Neural cell (in vitro differentiated cells): ENCODE data around the gene EYS. TPM values are rescaled to one million over a fixed set of nuclear protein-coding genes. Genes with fewer than 3 reads are reported as not detected.
A peak's percentile ranks its signal among the peaks of the same experiment; 100 is the strongest.

Experiments
- H2AFZ ChIP-seq: fragments of 200-600, 300-800 bp; sonication (generic), shearing (Covaris generic); 2 replicates; pipeline ENCODE4 v1.6.0; 2014; ENCODE audit warnings: low read depth, mild to moderate bottlenecking, antibody characterized with exemption, low read length, moderate library complexity
- H3F3A ChIP-seq: fragments of 200-600 bp; shearing (Covaris generic); 2 replicates; pipeline ENCODE4 v1.6.1; 2016; ENCODE audit warnings: mild to moderate bottlenecking, moderate library complexity, mixed read lengths, antibody characterized with exemption, low read length; ENCODE audit not compliant: insufficient read depth, poor library complexity, severe bottlenecking
- H3K27ac ChIP-seq: fragments of 200-600, 300-800 bp; sonication (generic), shearing (Covaris generic); 2 replicates; pipeline ENCODE4 v1.5.1; 2014; ENCODE audit warnings: mild to moderate bottlenecking, low read length, moderate library complexity
- H3K27me3 ChIP-seq: fragments of 300-800, 200-600 bp; sonication (generic), shearing (Covaris generic); 2 replicates; pipeline ENCODE4 v1.6.0; 2014; ENCODE audit warnings: mild to moderate bottlenecking, low read depth, low read length, moderate library complexity; ENCODE audit not compliant: insufficient read depth
- H3K36me3 ChIP-seq: fragments of 300-800, 200-600 bp; sonication (generic), shearing (Covaris generic); 2 replicates; pipeline ENCODE4 v1.5.1; 2014; ENCODE audit warnings: mild to moderate bottlenecking, antibody characterized with exemption, low read length, moderate library complexity; ENCODE audit not compliant: insufficient read depth
- H3K4me2 ChIP-seq: fragments of 300-800, 200-600 bp; sonication (generic), shearing (Covaris generic); 2 replicates; pipeline ENCODE4 v1.6.0; 2014; ENCODE audit warnings: mild to moderate bottlenecking, low read length
- H3K4me3 ChIP-seq: fragments of 300-800, 200-600 bp; sonication (generic), shearing (Covaris generic); 2 replicates; pipeline ENCODE4 v1.5.1; 2014; ENCODE audit warnings: mild to moderate bottlenecking, low read length, moderate library complexity
- H3K79me2 ChIP-seq: fragments of 200-600 bp; shearing (Covaris generic); replicated peaks from 2 replicates; pipeline ENCODE4 v1.6.0; 2014; ENCODE audit warnings: mild to moderate bottlenecking, low read length, moderate library complexity; ENCODE audit not compliant: insufficient read depth
- H3K9ac ChIP-seq: fragments of 300-800, 200-600 bp; sonication (generic), shearing (Covaris generic); 2 replicates; pipeline ENCODE4 v1.6.1; 2016; ENCODE audit warnings: mild to moderate bottlenecking, low read length, mixed read lengths
- H3K9me2 ChIP-seq: fragments of 200-600 bp; shearing (Covaris generic); 2 replicates; pipeline ENCODE4 v1.6.1; 2016; ENCODE audit warnings: mild to moderate bottlenecking, low read length, mixed read lengths; ENCODE audit not compliant: insufficient read depth
- H3K9me3 ChIP-seq: fragments of 200-600, 300-800 bp; sonication (generic), shearing (Covaris generic); 2 replicates; pipeline ENCODE4 v1.6.1; 2016; ENCODE audit warnings: mild to moderate bottlenecking, mixed run types, low read length, moderate library complexity, mixed read lengths
- H4K20me1 ChIP-seq: fragments of 200-600 bp; shearing (Covaris generic); 2 replicates; pipeline ENCODE4 v1.6.1; 2016; ENCODE audit warnings: mild to moderate bottlenecking, mixed run types; ENCODE audit not compliant: insufficient read depth
- CTCF ChIP-seq: fragments of 450-650 bp; IDR thresholded peaks from 2 replicates; pipeline ENCODE4 v1.5.1; 2014; ENCODE audit warnings: antibody characterized with exemption, mild to moderate bottlenecking, moderate library complexity; ENCODE audit not compliant: poor library complexity, severe bottlenecking
- EP300 ChIP-seq: fragments of 450-650 bp; conservative IDR thresholded peaks from 2 replicates; pipeline ENCODE4 v1.6.1; 2014; ENCODE audit warnings: antibody characterized with exemption, mild to moderate bottlenecking, moderate library complexity; ENCODE audit not compliant: poor library complexity, severe bottlenecking
- EZH2 ChIP-seq: fragments of 200-600, 300-800 bp; shearing (Covaris generic), sonication (generic); IDR thresholded peaks from 2 replicates; pipeline ENCODE4 v1.6.1; 2014; ENCODE audit warnings: antibody characterized with exemption, low read length, borderline replicate concordance, mild to moderate bottlenecking; ENCODE audit not compliant: insufficient read depth, poor library complexity, severe bottlenecking
- MXI1 ChIP-seq: fragments of 450-650 bp; conservative IDR thresholded peaks from 2 replicates; pipeline ENCODE4 v1.6.1; 2014; ENCODE audit warnings: antibody characterized with exemption, mild to moderate bottlenecking; ENCODE audit not compliant: poor library complexity, severe bottlenecking
- POLR2AphosphoS5 ChIP-seq: IDR thresholded peaks from 2 replicates; pipeline ENCODE4 v1.6.1; 2012
- RAD21 ChIP-seq: fragments of 450-650 bp; conservative IDR thresholded peaks from 2 replicates; pipeline ENCODE4 v1.6.1; 2014; ENCODE audit warnings: antibody characterized with exemption, mild to moderate bottlenecking, moderate library complexity
- REST ChIP-seq: IDR thresholded peaks from 2 replicates; pipeline ENCODE4 v1.6.1; 2012; ENCODE audit warnings: borderline replicate concordance
- SMC3 ChIP-seq: fragments of 450-650 bp; conservative IDR thresholded peaks from 2 replicates; pipeline ENCODE4 v1.6.1; 2014; ENCODE audit warnings: antibody characterized with exemption, mild to moderate bottlenecking, moderate library complexity; ENCODE audit not compliant: poor library complexity
- TAF1 ChIP-seq: IDR thresholded peaks from 2 replicates; pipeline ENCODE4 v1.6.1; 2012; ENCODE audit warnings: low read depth
- polyA plus RNA-seq: library from polyadenylated mRNA; depleted of rRNA; stranded (reverse); fragments of >200 nt; gene quantifications from 2 replicates; pipeline ENCODE4 v1.2.3, GENCODE V29; 2014

EYS gene
- polyA plus RNA-seq, 1 donor from 2014 or later = 0.38 TPM

GRCh38 chr6:63882208-63882607, 1824.8 kb downstream of the EYS start:
- H3K79me2 ChIP-seq = no peaks in the 10 kb centered on the region
- TF ChIP-seq CTCF (peak; percentile 22), MXI1 (no peak)
- no peak overlapping the region for H3K4me2 ChIP-seq
- no peaks in the 10 kb centered on the region for H3K9me3 ChIP-seq
- no peaks in the 10 kb centered on the region for H3K36me3 ChIP-seq
- no peaks in the 10 kb centered on the region for H3K9me2 ChIP-seq
- no peaks in the 10 kb centered on the region for H3F3A ChIP-seq
- H3K9ac ChIP-seq = no peak overlapping the region
- no peaks in the 10 kb centered on the region for H3K27me3 ChIP-seq
- H3K4me3 ChIP-seq = no peak overlapping the region
- no peak overlapping the region for H3K27ac ChIP-seq
- no peaks in the 10 kb centered on the region for H4K20me1 ChIP-seq
- H2AFZ ChIP-seq = no peak overlapping the region

- Histone ChIP-seq H3K9me2 (no peaks in the 10 kb centered on the region), H4K20me1 (no peaks in the 10 kb centered on the region), H3K79me2 (no peaks in the 10 kb centered on the region), H2AFZ (no peak overlapping the region), H3K9me3 (no peaks in the 10 kb centered on the region), H3F3A (no peaks in the 10 kb centered on the region), H3K9ac (no peak overlapping the region), H3K36me3 (no peaks in the 10 kb centered on the region), H3K4me3 (no peak overlapping the region), H3K27ac (no peak overlapping the region), H3K4me2 (no peak overlapping the region), H3K27me3 (no peaks in the 10 kb centered on the region)
- no peak for TF ChIP-seq EP300
- no peak for TF ChIP-seq TAF1
- no peak for TF ChIP-seq SMC3
- no peak for TF ChIP-seq REST
- TF ChIP-seq EZH2 = no peak
- TF ChIP-seq POLR2AphosphoS5 = no peak
- TF ChIP-seq MXI1 = no peak
- no peak for TF ChIP-seq CTCF
- TF ChIP-seq RAD21 = no peak
Measured at GRCh38 chr6:63881791-63882190, 1825.2 kb downstream of the EYS start.
